Measurements from ENCODE around the gene ZKSCAN1.

DNA sequence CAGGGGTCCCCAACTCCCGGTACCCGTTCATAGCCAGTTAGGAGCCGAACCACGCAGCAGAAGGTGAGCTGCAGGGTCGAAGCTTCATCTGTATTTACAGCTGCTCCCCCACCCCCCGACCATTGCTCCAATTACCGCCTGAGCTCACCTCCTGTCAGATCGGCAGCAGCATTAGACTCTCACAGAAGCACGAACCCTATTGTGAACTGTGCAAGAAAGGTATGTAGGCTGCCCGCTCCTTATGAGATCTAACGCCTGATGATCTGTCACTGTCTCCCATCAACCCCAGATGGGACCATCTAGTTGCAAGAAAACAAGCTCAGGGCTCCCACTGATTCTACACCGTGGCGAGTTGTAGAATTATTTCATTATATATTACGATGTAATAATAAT is 24.9 kb upstream of the ZKSCAN1 start:
- TF ChIP-seq, protein P1, sequence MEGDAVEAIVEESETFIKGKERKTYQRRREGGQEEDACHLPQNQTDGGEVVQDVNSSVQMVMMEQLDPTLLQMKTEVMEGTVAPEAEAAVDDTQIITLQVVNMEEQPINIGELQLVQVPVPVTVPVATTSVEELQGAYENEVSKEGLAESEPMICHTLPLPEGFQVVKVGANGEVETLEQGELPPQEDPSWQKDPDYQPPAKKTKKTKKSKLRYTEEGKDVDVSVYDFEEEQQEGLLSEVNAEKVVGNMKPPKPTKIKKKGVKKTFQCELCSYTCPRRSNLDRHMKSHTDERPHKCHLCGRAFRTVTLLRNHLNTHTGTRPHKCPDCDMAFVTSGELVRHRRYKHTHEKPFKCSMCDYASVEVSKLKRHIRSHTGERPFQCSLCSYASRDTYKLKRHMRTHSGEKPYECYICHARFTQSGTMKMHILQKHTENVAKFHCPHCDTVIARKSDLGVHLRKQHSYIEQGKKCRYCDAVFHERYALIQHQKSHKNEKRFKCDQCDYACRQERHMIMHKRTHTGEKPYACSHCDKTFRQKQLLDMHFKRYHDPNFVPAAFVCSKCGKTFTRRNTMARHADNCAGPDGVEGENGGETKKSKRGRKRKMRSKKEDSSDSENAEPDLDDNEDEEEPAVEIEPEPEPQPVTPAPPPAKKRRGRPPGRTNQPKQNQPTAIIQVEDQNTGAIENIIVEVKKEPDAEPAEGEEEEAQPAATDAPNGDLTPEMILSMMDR (IDR thresholded peaks at IDR 0.05 in 2 of 3, conservative IDR thresholded peaks at IDR 0.05 in 1 of 3; ENCODE audit: borderline replicate concordance in 1 of 3, insufficient read depth in 1 of 3, low read depth in 2 of 3, low read length in 2 of 3): no peak
- no peak for TF ChIP-seq EZH2 (IDR thresholded peaks at IDR 0.05)
- TF ChIP-seq TCF7L2 (IDR thresholded peaks at IDR 0.05; ENCODE audit: borderline replicate concordance, extremely low read depth, insufficient read depth, insufficient read length): no peak
- TF ChIP-seq SRF (IDR thresholded peaks at IDR 0.05; ENCODE audit: low read depth): no peak
- no peak for TF ChIP-seq POLR2AphosphoS5 (IDR thresholded peaks at IDR 0.05; ENCODE audit: low read depth, low read length)
